T follicular helper cell (primary cell): Measurements from ENCODE around the gene SLC36A2.
A peak's percentile ranks its signal among the peaks of the same experiment; 100 is the strongest.
"Not testable (repeated sequence)": the region's sequence is repeated elsewhere in the genome, so short reads cannot be mapped to it uniquely, and the experiment has no call there.

ENCODE experiments used
- DNase-seq: peaks from one replicate; pipeline ENCODE4 v3.0.0-alpha.2; 2020; ENCODE audit warnings: low read depth

The SLC36A2 gene

DNA sequence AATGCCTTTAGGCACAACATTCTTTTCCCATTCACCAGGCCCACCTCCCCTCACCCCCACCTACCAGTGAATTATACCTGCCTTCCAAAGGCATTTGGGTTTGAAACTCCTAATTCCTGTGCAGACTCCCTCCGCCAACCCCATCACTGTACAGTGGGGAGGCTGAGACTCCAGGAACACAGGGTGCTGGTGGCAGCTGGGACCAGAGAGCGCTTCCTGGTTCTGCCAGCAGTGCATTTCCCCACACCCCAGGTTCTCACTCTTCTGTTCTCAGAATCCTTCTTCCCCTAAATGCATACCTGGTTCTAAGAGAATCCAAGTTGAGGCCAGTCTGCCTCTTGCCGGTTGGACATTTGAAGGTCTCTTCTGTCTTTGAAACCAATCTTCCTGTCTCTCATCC, 21.1 kb downstream of the SLC36A2 start:
- no peak for DNase-seq

GRCh38 chr5:151320481-151320880, 26.9 kb downstream of the SLC36A2 start:
- no peak for DNase-seq

DNA sequence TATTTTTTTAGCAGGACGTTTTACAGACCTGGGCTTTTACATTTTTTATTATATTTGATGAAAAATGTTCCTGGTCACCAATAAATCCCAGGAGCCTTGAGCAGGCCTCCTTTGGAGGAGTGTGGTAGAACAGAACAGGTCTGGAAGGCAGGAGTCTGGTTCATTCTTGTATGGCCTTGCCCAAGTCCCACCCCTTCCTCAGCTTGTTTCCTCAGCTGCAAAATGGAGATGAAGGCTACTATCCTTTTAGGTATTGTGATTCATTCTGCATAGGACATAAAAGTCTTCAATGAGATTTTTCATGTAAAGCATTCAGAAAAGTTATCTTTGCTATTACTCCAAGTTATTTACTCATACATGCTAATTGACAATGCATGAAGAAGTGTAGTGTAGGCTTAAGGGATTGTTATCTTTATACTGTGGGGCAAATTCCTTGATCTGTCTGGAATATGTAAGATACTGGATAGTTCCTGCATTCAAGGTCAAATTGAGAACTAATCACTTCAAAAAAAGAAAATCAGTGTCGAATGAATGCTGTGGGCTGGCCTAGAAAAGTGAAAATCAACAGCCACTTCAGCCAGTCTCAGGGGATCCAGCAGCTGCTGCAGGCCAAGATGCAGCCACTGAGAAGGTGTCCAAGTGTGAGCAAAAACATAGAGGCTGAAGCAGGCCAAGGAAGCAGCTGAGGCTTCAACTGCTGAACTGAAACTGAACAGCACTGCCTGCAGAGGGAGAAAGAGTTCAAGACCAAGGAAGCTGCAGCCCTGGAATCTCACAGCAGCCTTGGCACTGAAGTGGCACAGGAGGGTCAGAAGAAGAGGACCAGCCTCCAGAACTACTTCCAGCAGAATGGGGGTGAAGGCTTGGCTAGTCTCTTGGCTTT, 28.3 kb downstream of the SLC36A2 start:
- DNase-seq, result no peak

DNA sequence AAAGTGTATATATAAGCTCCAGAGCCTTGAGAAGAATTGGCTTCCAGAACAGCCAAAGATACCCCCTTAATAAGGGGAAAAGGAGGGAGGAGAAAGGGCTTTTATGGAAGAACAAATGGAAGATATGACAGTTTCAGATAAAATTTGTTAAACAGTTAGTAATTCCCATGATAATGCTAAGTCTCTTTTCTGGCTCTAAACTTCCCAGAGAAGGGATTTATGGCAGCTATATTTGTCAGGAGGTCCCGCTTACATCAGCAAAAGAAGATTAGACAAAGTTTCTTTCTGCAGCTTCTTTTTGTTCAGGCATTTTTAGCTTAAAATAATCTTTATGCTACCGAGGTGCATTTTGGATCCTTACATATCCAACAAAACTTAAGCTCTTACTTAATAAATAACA, 29.5 kb downstream of the SLC36A2 start:
- no peak for DNase-seq

GRCh38 chr5:151315998-151316597, 31.3 kb downstream of the SLC36A2 start:
- DNase-seq, result peak; percentile 11

DNA sequence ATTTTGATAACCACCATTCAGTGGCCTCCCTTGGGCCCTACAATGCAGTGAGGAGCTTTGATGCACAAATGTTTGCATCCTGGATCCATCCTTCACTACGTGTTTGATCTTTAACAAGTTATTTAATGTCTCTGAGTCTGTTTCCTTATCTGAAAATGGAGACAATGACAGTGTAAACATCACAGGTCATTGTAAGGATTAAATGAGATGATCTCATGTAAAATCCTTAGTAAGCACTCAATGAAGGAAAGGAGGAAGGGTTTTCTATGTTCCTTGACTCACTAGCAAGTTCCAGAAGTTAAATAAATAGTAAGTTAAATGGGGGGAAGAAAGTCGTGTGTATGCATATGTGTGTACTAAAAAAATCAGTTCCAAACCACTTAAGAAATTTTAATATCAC, 34.0 kb downstream of the SLC36A2 start:
- DNase-seq, result no peak

DNA sequence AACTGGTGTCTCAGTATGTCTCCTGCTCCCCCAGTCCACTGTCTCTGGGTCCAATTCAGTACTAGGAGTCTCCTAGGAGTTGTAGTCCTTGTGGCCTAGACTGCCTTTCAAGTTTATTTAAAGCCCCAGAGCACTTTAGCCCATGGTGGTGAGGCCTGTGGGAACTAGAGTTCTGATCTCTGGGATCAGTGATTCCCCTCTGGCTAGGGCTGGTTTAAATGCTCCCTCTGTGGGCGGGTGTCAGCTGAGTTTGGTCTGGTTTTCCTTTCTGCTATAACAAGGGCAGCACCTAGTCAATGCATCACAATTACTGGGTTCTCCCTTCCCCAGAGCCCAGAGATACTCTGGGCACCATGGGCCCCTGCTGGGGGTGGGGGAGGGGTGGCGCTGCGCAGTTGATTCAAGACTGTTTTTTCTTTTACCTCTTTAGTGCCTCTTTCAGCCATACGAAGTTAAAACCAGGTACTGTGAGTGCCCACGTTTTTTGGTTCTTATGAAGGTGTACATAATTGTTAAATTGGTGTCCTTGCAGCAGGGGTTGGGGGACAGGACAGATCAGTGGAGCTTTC, 34.5 kb downstream of the SLC36A2 start:
- DNase-seq, result no peak

- DNase-seq, result no peak
Observed at GRCh38 chr5:151310932-151311331, 36.4 kb downstream of the SLC36A2 start.

DNA sequence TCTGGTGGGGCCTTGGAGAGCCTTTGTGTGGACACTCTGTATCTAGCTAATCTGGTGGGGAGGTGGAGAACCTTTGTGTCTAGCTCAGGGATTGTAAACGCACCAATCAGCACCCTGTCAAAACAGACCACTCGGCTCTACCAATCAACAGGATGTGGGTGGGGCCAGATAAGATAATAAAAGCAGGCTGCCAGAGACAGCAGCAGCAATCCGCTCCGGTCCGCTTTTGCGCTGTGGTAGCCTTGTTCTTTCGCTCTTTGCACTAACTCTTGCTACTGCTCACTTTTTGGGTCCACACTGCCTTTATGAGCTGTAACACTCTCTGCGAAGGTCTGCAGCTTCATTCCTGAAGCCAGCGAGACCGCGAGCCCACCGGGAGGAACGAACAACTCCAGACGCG, 37.5 kb downstream of the SLC36A2 start:
- not testable (repeated sequence) for DNase-seq

GRCh38 chr5:151309266-151309665, 38.1 kb downstream of the SLC36A2 start:
- DNase-seq, result not testable (repeated sequence)

GRCh38 chr5:151303666-151304065, 43.7 kb downstream of the SLC36A2 start, which contains the start of gene SLC36A3:
SLC36A3 (minus strand) TSS chr5:151303766; CDS start chr5:151303354, 412 bp downstream.
- no peak for DNase-seq

DNA sequence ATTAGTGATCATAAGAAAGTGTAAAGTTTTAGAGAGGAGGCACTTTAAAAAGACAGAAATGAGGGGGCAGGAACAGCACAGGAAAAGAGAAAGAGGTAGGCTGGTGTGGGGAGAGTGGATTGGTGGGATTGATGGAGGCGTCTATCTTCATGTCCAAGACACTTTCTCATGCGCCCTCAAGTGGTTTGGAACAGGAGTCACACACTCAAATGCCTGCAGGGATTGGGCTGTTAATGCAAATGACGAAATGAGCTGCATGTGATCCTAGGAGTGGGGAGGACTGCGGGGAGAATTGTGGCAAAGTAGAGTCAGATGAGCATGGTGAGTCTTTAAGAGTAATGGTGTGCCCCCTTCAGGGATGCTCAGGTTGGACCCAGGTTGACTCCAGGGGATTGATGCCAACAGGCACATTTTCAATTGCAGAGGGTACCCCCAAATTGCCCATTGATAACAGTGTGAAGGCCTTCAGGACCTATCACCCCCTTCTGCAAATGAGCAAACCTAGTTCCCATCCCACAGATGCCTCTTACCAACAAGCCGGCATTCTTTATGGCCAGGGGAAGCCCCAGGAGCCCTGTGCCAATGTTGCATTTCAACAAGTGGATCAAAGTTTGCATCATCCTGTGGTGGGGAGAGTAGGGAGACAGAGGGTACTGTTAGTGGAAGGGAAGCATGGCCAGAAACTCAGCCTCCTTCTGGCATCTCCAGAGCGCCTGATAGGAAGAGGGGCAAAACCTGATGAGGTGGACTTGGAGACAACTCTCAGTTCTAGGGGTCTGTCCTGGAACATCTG, 49.1 kb downstream of the SLC36A2 start:
- DNase-seq, result no peak

GRCh38 chr5:151296974-151297373, 50.4 kb downstream of the SLC36A2 start:
- no peak for DNase-seq

DNA sequence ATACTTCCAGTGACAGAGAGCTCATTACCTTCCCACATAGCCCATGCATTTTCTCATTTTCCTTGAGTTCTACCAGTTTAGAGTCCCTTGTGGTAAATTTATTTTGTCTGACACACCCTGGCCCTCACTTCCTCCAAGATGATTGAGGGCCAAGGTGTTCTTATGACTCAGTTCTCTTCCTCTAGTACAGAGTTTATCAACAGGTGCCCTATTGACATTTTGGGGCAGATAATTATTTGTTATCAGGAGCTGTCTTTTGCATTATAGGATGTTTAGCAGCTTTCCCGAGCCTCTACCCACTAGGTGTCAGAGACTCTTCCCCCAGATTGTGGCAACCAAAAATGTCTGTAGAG, 50.9 kb downstream of the SLC36A2 start:
- DNase-seq, result no peak

DNA sequence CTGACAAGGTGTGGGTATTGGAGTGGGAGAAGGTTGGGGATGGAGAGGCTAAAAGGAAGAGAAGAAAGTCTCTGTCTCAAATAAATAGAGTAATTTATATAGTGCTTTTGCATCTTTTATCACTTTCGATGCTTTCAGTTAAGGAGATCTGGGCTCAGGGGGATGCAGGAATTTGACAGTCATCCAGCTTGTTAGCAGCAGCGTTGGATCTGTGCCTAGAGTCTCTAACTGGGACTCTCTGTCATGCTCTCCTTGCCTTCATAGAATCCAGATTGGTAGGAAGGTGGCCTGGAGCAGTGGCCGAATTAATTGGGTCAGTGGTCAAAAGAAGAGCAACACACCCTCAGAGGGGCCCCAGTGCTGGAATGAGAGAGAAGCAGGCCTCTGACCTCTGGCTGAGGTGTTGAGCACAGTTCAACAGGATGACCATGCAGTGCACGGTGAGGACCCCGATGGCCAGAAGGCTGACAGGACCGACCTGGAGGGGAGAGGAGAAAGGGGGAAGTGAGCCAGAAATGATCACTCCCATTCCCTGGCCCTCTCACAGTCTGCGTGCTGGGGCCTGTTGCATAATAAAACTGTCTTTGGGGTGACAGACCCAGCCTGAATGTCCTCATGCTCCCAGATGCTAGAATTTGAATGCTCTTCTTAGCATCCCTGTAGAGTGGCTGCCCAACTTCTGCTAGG, 51.4 kb downstream of the SLC36A2 start:
- DNase-seq, result no peak

- no peak for DNase-seq
Observed at GRCh38 chr5:151295138-151295537, 52.2 kb downstream of the SLC36A2 start.

- DNase-seq, result no peak
Observed at GRCh38 chr5:151293624-151294023, 53.7 kb downstream of the SLC36A2 start.

- DNase-seq, result no peak
Observed at GRCh38 chr5:151288180-151288579, 59.2 kb downstream of the SLC36A2 start.

DNA sequence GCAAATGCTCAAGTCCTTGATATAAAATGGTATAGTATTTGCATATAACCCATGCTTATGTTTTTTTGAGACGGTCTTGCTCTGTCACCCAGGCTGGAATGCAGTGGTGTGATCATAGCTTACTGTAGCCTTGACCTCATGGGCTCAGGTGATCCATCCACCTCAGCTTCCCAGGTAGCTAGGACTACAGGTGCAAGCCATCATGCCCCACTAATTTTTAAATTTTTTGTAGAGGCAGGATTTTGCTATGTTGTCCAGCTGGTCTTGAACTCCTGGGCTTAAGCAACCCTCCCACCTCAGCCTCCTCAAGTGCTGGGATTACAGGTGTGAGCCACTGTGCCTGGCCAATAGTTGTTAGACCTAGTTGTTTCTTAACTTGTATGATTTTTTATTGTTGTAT, 61.1 kb downstream of the SLC36A2 start:
- DNase-seq, result no peak

DNA sequence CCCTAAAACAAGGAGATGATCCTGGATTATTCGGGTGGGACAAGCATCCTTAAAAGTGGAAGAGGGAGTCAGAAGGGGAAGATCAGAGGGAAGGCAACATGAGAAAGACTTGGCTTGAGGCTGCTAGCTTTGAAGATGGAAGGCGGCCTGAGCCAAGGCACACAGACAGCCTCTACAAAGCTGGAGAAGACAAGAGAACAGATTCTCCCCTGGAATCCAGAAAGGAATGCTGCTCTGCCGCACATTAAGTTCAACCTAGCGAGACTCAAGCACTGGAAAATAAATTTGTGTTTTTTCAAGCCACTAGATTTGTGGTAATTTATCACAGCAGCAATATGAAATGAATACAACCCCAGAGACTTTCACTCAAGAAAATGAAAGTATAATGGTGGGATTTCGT, 61.7 kb downstream of the SLC36A2 start:
- DNase-seq, result no peak

DNA sequence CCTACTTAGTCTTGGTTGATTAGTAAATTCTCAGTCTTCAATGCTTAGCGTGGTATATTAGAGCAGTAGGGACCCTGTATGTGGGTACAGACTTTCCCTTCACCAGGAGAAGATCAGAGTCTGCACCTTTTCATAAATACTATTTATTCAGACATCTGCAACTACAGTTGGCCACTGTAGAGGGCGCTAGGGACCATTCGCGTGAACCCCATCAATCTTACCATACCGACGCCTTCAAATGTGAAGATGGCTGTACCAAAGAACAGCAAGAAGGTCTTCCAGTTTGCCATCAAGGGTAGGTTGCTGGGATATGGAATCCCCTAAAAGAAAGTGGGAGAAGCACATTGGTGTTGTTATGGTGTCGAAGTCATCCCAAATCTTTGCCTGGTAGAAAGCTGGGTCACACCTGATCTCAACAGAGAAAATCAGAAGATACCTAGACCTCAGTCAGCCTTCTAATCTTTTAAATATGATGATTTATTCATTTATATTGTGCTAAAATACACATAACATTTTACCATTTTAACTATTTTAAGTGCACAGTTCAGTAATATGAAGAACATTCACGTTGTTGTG, 62.9 kb downstream of the SLC36A2 start:
- no peak for DNase-seq
